ENCODE data around the gene CEBPB. TPM values are rescaled to one million over a fixed set of nuclear protein-coding genes. Genes with fewer than 3 reads are reported as not detected.

The CEBPB gene
- total RNA-seq, 2 donors from 2014 or later = 47.7 to 104 TPM

- intact Hi-C loops (cut with DNase I) = no loop called here
- ATAC-seq = no peak
Measured at GRCh38 chr20:50197463-50198179, 7.0 kb downstream of the CEBPB start.

DNA sequence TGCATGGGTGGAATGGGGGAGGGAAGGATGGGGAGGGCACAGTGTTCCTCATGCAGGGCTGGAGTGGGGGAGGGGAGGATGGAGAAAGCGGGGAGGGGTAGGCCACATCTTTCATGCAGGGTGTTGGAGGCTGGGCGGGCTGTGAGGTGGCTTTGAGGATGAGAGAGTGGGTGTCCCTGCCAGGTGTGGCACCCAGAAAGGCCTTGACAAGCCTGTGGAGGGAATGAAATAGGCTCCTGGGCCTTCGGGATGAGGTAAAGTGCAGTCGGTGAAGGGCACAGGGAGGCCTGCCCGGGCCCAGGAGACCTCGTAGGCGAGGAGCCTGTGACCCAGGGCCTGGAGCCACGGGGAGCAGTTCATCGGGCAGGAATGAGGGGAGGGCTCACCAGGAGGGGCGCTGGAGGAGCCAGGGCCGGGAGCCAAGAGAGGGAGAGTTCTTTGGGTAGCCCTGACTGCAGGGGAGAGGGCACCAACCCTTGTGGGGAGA, 7.6 kb downstream of the CEBPB start:
- Histone ChIP-seq H3K27ac (no peak overlapping the region), H3K36me3 (replicated peaks in 1 of 2; ENCODE audit: insufficient read depth in 1 of 2, low read depth in 2 of 2) (no peaks in the 10 kb centered on the region), H3K9me3 (no peaks in the 10 kb centered on the region), H3K27me3 (no peaks in the 10 kb centered on the region), H3K4me3 (no peak overlapping the region), H3K4me1 (peaks cover 22% of the 10 kb centered on the region)
- ATAC-seq = no peak
- intact Hi-C loops (cut with DNase I) = no loop called here
- TF ChIP-seq POLR2A (IDR thresholded peaks at IDR 0.05) (no peak), CTCF (IDR thresholded peaks at IDR 0.05) (no peak)
- 47 to 55% methylated on average over 11 of the region's 11 CpGs for WGBS, 2 donors
- no peak for DNase-seq

More at GRCh38 chr20:50197463-50198179, 7.0 kb downstream of the CEBPB start:
- Histone ChIP-seq H3K27ac (no peak overlapping the region), H3K27me3 (no peaks in the 10 kb centered on the region), H3K4me3 (no peak overlapping the region), H3K9me3 (no peaks in the 10 kb centered on the region), H3K36me3 (replicated peaks in 1 of 2; ENCODE audit: insufficient read depth in 1 of 2, low read depth in 2 of 2) (no peaks in the 10 kb centered on the region), H3K4me1 (peaks cover 28% of the 10 kb centered on the region)
- DNase-seq = no peak
- WGBS, 2 donors = 50 to 70% methylated on average over 2 to 8 of the region's 10 CpGs
- TF ChIP-seq POLR2A (IDR thresholded peaks at IDR 0.05) (no peak), CTCF (IDR thresholded peaks at IDR 0.05) (no peak)

- H3K4me3 ChIP-seq = no peak overlapping the region
- DNase-seq = no peak
- H3K36me3 ChIP-seq (replicated peaks in 1 of 2; ENCODE audit: insufficient read depth in 1 of 2, low read depth in 2 of 2) = no peaks in the 10 kb centered on the region
- TF ChIP-seq POLR2A (IDR thresholded peaks at IDR 0.05) = no peak
- TF ChIP-seq CTCF (IDR thresholded peaks at IDR 0.05) = no peak
- H3K27ac ChIP-seq = no peak overlapping the region
- no peaks in the 10 kb centered on the region for H3K27me3 ChIP-seq
- no peak for ATAC-seq
- no peaks in the 10 kb centered on the region for H3K9me3 ChIP-seq
- WGBS, 2 donors = 83 to 86% methylated on average over 1 of the region's 1 CpG
- intact Hi-C loops (cut with DNase I) = no loop called here
- peaks cover 17% of the 10 kb centered on the region for H3K4me1 ChIP-seq
Measured at GRCh38 chr20:50198716-50199115, 8.1 kb downstream of the CEBPB start.

DNA sequence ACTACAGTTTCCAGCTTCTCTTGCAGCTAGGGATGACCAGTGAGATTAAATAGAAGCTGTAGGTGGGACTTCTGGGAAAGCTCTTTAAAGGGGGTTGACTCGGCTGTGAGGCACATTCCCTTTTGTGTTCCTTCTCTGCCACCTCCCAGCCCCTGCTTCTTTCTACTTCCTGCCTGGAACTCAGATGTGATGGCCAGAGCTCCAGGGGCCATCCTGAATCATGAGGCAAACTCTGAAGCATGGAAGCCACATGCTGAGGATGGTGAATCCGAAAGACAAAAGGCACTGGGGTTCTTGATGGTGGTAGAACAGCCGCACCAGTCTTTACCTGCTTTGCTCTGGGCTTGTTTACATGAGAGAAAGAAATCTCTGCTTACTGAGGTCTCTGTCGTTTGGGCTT, 9.1 kb downstream of the CEBPB start:
- DNase-seq (no peak), ATAC-seq (no peak)
- Histone ChIP-seq H3K4me3 (no peak overlapping the region), H3K9me3 (no peaks in the 10 kb centered on the region), H3K36me3 (replicated peaks in 1 of 2; ENCODE audit: insufficient read depth in 1 of 2, low read depth in 2 of 2) (no peaks in the 10 kb centered on the region), H3K4me1 (peaks cover 7% of the 10 kb centered on the region), H3K27me3 (no peaks in the 10 kb centered on the region), H3K27ac (peak overlapping the region in 1 of 4 donors; percentile 8)
- 79 to 86% methylated on average over 4 of the region's 4 CpGs for WGBS, 2 donors
- intact Hi-C loops (cut with DNase I) = no loop called here
- no peak for TF ChIP-seq CTCF (IDR thresholded peaks at IDR 0.05)
- TF ChIP-seq POLR2A (IDR thresholded peaks at IDR 0.05) = no peak

Measured in body of pancreas (tissue), 4 donors.